GM21528 (cell line): ENCODE data around the gene LLGL2.
"Not testable (repeated sequence)": the region's sequence is repeated elsewhere in the genome, so short reads cannot be mapped to it uniquely, and the experiment has no call there.

ENCODE experiments used
- ATAC-seq: cut with Tn5 transposase; IDR thresholded peaks from one replicate; pipeline ENCODE4 v1.9.1; 2021; ENCODE audit warnings: mild to moderate bottlenecking, moderate library complexity; ENCODE audit not compliant: unreplicated experiment, low FRiP score

LLGL2 gene

DNA sequence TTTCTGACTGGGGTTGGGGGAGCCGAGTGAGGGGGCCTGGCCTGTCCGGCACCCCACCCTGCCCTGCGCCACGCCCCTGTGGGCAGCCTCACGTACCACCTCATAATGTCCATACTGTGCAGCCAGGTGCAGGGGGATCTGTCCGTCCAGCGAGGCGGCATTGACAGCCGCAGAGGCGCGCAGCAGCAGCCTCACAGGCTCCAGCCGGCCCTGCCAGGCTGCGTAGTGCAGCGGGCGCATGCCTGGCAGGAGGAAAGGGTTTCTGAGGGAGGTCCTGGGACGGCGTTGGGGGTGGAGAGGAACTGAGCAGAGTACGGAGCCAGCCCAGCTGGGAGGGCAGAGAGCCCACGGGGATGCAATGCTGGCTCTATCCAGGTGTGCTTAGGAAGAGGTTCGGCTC lies 18.6 kb upstream of the LLGL2 start:
- ATAC-seq, result no peak

- no peak for ATAC-seq
Observed at GRCh38 chr17:75507733-75508719, 17.5 kb upstream of the LLGL2 start.

DNA sequence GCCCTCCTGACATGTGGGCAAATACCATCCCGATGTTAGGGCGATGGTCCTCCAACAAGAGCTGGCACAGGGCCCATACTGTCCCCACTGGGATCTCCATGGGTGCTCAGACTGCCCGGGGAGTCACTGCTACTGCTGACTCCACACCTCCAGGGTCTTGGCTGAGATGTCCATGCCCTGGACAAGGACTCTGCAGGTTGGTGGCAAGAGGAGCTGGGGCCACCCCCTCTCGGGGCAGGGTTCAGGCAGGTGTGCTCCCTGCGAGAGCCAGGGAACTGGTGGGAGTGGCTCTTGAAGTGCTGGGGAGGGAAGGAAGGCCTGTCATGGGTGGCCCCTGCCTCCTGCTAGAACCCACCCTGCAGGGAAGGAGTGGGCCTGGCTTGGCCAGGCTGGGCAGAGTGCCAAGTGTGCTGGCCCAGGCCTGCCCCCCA lies 16.6 kb upstream of the LLGL2 start:
- ATAC-seq, result no peak

DNA sequence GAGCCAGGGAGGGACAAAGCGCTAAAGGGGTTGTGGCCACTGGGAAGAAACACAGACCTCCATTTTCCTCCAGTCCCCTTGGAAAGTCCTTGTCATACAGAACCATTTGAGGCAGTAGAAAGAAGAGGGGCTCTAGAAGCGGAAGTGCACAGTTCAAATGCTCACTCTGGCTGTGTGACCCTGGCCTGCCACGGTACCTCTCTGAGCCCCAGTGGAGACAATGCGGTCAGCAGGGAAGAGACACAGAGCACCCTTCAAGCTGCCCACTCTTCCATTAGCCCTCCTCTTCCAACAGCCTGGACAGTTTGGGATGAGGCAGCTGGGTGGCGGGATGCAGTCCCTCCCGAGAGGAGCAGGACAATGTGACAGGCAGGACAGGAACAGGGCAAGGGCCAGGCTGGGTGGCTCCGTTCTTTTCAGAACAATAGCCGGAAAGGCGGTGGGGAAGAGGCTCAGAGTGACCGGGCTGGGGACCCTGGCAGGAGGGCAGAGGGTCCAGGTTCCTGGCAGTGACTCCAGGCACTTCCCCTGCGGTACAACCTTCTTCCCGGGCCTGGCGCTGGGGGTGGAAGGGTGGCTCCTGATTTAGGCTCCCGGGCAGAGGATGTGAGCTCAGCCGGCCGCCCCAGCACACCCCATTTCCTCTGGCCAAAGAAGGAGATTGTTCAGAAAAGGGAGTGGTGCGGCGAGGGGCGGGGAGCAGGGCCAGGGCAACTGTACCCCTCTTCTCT lies 15.8 kb upstream of the LLGL2 start:
- ATAC-seq, result no peak

GRCh38 chr17:75511270-75511609 lies 14.3 kb upstream of the LLGL2 start:
- no peak for ATAC-seq

- no peak for ATAC-seq
Observed at GRCh38 chr17:75511610-75512575, 13.6 kb upstream of the LLGL2 start.

DNA sequence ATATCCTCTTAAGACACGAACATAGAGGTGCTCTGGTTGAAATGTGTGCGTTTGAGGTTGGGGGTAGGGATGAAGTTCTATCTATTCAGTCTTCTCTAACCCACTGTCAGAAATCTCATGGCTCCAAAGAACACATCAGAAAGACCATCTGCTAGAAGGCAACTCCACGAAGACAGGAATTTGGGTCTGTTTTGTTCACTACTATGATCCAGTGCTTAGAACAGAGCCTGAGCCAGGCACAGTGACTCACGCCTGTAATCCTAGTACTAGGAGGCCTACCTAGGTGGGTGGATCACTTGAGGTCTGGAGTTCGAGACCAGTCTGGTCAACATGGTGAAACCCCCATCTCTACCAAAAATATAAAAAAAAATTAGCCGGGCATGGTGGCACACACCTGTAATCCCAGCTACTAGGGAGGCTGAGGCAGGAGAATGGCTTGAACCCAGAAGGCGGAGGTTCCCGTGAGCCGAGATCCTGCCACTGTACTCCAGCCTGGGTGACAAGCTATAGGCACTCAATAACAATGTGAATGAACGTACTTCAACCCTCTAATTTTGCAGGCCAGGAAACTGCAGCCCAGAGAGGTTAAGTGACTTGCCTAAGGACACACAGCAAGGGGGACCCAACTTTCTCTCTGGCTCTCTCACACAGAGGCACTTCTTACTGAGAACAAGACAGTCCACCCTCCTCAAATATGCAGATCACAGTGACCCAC lies 12.4 kb upstream of the LLGL2 start:
- no peak for ATAC-seq

GRCh38 chr17:75513641-75514000 lies 11.9 kb upstream of the LLGL2 start:
- no peak for ATAC-seq

- ATAC-seq, result no peak
Observed at GRCh38 chr17:75514299-75514918, 11.1 kb upstream of the LLGL2 start.

DNA sequence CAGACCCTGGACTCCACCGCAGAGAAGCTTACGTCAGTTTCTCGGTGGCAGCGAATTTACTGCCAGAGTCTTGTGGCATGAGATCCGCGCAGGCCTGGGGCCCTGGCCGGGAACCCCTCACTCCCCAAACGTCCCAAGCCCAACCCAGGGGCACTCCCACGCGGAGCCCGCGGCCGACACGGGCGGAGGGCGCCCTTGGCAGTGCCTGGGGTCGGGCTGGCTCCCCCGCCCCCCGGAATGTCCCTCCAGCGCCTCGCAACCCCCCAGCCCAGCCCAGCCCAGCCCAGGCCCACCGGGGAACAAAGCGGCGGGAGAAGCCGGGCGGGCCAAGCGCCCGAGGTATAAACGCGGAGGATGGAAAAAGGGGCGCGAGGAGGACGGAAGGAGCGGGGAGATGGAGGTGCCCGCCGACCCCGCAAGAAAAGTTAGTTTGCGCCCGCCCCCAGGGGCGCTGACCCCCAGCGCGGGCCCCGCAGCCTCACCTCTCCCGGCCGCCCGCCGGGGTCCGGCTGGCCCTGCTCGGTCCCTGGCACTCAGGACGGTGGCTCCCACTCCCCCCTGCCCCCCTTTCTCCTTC lies 10.5 kb upstream of the LLGL2 start:
- no peak for ATAC-seq

- ATAC-seq, result peak; percentile 36
Observed at GRCh38 chr17:75515496-75516254, 9.8 kb upstream of the LLGL2 start, which contains the start of gene CASKIN2. Gene CASKIN2 (minus strand): TSS chr17:75515537. CDS start chr17:75513804, 1,733 bp downstream.

- ATAC-seq, result peak; percentile 70
Observed at GRCh38 chr17:75516255-75516618, 9.3 kb upstream of the LLGL2 start, which contains the start of gene TSEN54. Gene TSEN54 (plus strand): TSS chr17:75516528. CDS start chr17:75516561, 33 bp downstream.

- peak; percentile 19 for ATAC-seq
Observed at GRCh38 chr17:75516619-75517296, 8.7 kb upstream of the LLGL2 start.

DNA sequence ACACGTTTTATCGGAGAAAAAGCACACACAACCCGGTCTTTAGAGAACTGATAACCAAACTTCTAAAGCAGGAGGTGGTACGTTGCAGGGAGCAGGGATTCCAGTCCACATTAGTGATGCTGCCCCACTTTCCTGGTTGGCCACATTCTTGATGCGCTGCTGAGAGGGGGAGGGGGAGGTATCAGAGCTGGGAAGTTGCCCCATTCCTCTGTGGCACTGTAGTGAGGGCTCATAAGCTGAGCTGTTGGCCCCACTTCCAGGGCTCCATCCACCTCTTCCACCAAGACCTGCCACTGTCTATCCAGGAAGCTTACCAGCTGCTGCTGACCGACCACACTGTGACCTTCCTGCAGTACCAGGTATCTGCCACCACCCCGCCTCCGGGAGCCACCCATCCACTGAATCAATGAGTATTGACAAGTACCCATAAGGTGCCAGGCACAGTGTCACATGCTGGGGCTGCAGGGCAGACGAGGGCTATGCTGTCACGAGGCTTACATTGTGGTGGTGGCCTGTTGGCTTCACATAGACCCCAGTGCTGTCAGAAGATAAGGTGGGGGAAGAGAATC lies 8.1 kb upstream of the LLGL2 start:
- no peak for ATAC-seq

- no peak for ATAC-seq
Observed at GRCh38 chr17:75518201-75518600, 7.3 kb upstream of the LLGL2 start.

DNA sequence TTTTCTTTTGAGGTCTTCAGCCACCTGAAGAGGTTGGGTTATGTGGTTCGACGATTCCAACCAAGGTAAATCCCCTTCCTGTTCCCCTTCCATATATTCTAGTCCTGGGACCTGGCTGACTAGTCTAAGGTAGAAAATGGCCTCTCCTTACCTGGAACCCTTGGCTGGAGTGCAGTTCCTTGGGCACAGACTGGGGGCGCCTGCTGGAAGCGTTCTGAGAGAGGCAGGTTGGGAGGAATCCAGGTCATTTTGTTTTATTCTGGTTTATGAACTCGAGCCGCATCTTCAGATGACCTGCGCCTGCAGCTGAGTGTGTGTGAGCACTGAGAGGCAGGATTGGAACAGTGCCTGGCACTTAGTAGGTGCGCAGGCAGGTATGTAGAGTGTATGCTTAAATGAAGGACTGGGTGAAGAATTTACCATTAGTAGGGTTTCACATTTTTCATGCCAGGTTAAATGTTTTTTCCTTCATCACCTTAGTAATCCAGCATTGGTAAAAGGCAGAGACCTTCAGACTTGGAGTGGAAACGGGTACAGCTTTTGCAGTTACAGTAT lies 6.4 kb upstream of the LLGL2 start:
- ATAC-seq, result no peak

- ATAC-seq, result not testable (repeated sequence)
Observed at GRCh38 chr17:75520413-75520812, 5.1 kb upstream of the LLGL2 start.
